Neural cell (in vitro differentiated cells): ENCODE data around the gene BHLHE23. TPM values are rescaled to one million over a fixed set of nuclear protein-coding genes. Genes with fewer than 3 reads are reported as not detected.

Experiments
- H2AFZ ChIP-seq: fragments of 200-600, 300-800 bp; sonication (generic), shearing (Covaris generic); 2 replicates; pipeline ENCODE4 v1.6.0; 2014; ENCODE audit warnings: low read depth, mild to moderate bottlenecking, antibody characterized with exemption, low read length, moderate library complexity
- H3F3A ChIP-seq: fragments of 200-600 bp; shearing (Covaris generic); 2 replicates; pipeline ENCODE4 v1.6.1; 2016; ENCODE audit warnings: mild to moderate bottlenecking, moderate library complexity, mixed read lengths, antibody characterized with exemption, low read length; ENCODE audit not compliant: insufficient read depth, poor library complexity, severe bottlenecking
- H3K27ac ChIP-seq: fragments of 200-600, 300-800 bp; sonication (generic), shearing (Covaris generic); 2 replicates; pipeline ENCODE4 v1.5.1; 2014; ENCODE audit warnings: mild to moderate bottlenecking, low read length, moderate library complexity
- H3K27me3 ChIP-seq: fragments of 300-800, 200-600 bp; sonication (generic), shearing (Covaris generic); 2 replicates; pipeline ENCODE4 v1.6.0; 2014; ENCODE audit warnings: mild to moderate bottlenecking, low read depth, low read length, moderate library complexity; ENCODE audit not compliant: insufficient read depth
- H3K36me3 ChIP-seq: fragments of 300-800, 200-600 bp; sonication (generic), shearing (Covaris generic); 2 replicates; pipeline ENCODE4 v1.5.1; 2014; ENCODE audit warnings: mild to moderate bottlenecking, antibody characterized with exemption, low read length, moderate library complexity; ENCODE audit not compliant: insufficient read depth
- H3K4me2 ChIP-seq: fragments of 300-800, 200-600 bp; sonication (generic), shearing (Covaris generic); 2 replicates; pipeline ENCODE4 v1.6.0; 2014; ENCODE audit warnings: mild to moderate bottlenecking, low read length
- H3K4me3 ChIP-seq: fragments of 300-800, 200-600 bp; sonication (generic), shearing (Covaris generic); 2 replicates; pipeline ENCODE4 v1.5.1; 2014; ENCODE audit warnings: mild to moderate bottlenecking, low read length, moderate library complexity
- H3K79me2 ChIP-seq: fragments of 200-600 bp; shearing (Covaris generic); replicated peaks from 2 replicates; pipeline ENCODE4 v1.6.0; 2014; ENCODE audit warnings: mild to moderate bottlenecking, low read length, moderate library complexity; ENCODE audit not compliant: insufficient read depth
- H3K9ac ChIP-seq: fragments of 300-800, 200-600 bp; sonication (generic), shearing (Covaris generic); 2 replicates; pipeline ENCODE4 v1.6.1; 2016; ENCODE audit warnings: mild to moderate bottlenecking, low read length, mixed read lengths
- H3K9me2 ChIP-seq: fragments of 200-600 bp; shearing (Covaris generic); 2 replicates; pipeline ENCODE4 v1.6.1; 2016; ENCODE audit warnings: mild to moderate bottlenecking, low read length, mixed read lengths; ENCODE audit not compliant: insufficient read depth
- H3K9me3 ChIP-seq: fragments of 200-600, 300-800 bp; sonication (generic), shearing (Covaris generic); 2 replicates; pipeline ENCODE4 v1.6.1; 2016; ENCODE audit warnings: mild to moderate bottlenecking, mixed run types, low read length, moderate library complexity, mixed read lengths
- H4K20me1 ChIP-seq: fragments of 200-600 bp; shearing (Covaris generic); 2 replicates; pipeline ENCODE4 v1.6.1; 2016; ENCODE audit warnings: mild to moderate bottlenecking, mixed run types; ENCODE audit not compliant: insufficient read depth
- EP300 ChIP-seq: fragments of 450-650 bp; conservative IDR thresholded peaks from 2 replicates; pipeline ENCODE4 v1.6.1; 2014; ENCODE audit warnings: antibody characterized with exemption, mild to moderate bottlenecking, moderate library complexity; ENCODE audit not compliant: poor library complexity, severe bottlenecking
- EZH2 ChIP-seq: fragments of 200-600, 300-800 bp; shearing (Covaris generic), sonication (generic); IDR thresholded peaks from 2 replicates; pipeline ENCODE4 v1.6.1; 2014; ENCODE audit warnings: antibody characterized with exemption, low read length, borderline replicate concordance, mild to moderate bottlenecking; ENCODE audit not compliant: insufficient read depth, poor library complexity, severe bottlenecking
- MXI1 ChIP-seq: fragments of 450-650 bp; conservative IDR thresholded peaks from 2 replicates; pipeline ENCODE4 v1.6.1; 2014; ENCODE audit warnings: antibody characterized with exemption, mild to moderate bottlenecking; ENCODE audit not compliant: poor library complexity, severe bottlenecking
- POLR2AphosphoS5 ChIP-seq: IDR thresholded peaks from 2 replicates; pipeline ENCODE4 v1.6.1; 2012
- RAD21 ChIP-seq: fragments of 450-650 bp; conservative IDR thresholded peaks from 2 replicates; pipeline ENCODE4 v1.6.1; 2014; ENCODE audit warnings: antibody characterized with exemption, mild to moderate bottlenecking, moderate library complexity
- SMC3 ChIP-seq: fragments of 450-650 bp; conservative IDR thresholded peaks from 2 replicates; pipeline ENCODE4 v1.6.1; 2014; ENCODE audit warnings: antibody characterized with exemption, mild to moderate bottlenecking, moderate library complexity; ENCODE audit not compliant: poor library complexity
- TAF1 ChIP-seq: IDR thresholded peaks from 2 replicates; pipeline ENCODE4 v1.6.1; 2012; ENCODE audit warnings: low read depth
- polyA plus RNA-seq: library from polyadenylated mRNA; depleted of rRNA; stranded (reverse); fragments of >200 nt; gene quantifications from 2 replicates; pipeline ENCODE4 v1.2.3, GENCODE V29; 2014
- TF ChIP-seq, protein P1 (sequence below): fragments of 450-650 bp; IDR thresholded peaks from 2 replicates; pipeline ENCODE4 v1.5.1; 2014; ENCODE audit warnings: antibody characterized with exemption, mild to moderate bottlenecking, moderate library complexity; ENCODE audit not compliant: poor library complexity, severe bottlenecking
- TF ChIP-seq, protein P2 (sequence below): IDR thresholded peaks from 2 replicates; pipeline ENCODE4 v1.6.1; 2012; ENCODE audit warnings: borderline replicate concordance

The BHLHE23 gene
- polyA plus RNA-seq, 1 donor from 2014 or later: not detected

DNA sequence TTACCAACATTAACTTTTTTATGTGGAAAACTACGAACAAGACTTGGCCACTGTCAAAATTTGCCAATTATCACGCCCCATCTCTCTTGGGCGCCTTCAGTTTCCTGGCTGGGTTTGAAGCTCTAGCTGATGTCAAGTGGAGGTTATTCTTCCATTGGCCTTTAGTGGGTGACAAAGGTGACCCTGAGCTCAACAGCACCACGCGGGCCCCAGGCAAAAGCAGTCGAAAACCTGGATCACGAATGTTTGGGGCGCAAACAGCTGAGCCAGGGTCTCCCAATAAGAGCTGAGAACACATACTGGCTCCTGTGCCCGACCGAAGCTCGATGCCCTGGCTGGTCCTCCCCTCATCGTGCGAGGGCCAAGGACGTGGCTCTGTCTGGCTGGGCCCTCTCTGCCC lies 27.5 kb downstream of the BHLHE23 start:
- Histone ChIP-seq H3K79me2 (no peaks in the 10 kb centered on the region), H3K4me3 (no peak overlapping the region), H3K9me2 (no peaks in the 10 kb centered on the region), H2AFZ (no peak overlapping the region), H3K27ac (no peak overlapping the region), H4K20me1 (no peaks in the 10 kb centered on the region), H3K9ac (no peak overlapping the region), H3K36me3 (no peaks in the 10 kb centered on the region), H3K27me3 (peaks cover 4% of the 10 kb centered on the region), H3K4me2 (no peak overlapping the region), H3F3A (no peaks in the 10 kb centered on the region), H3K9me3 (no peaks in the 10 kb centered on the region)
- TF ChIP-seq POLR2AphosphoS5 (no peak), MXI1 (no peak), EZH2 (no peak), TAF1 (no peak)
- TF ChIP-seq, protein P1, sequence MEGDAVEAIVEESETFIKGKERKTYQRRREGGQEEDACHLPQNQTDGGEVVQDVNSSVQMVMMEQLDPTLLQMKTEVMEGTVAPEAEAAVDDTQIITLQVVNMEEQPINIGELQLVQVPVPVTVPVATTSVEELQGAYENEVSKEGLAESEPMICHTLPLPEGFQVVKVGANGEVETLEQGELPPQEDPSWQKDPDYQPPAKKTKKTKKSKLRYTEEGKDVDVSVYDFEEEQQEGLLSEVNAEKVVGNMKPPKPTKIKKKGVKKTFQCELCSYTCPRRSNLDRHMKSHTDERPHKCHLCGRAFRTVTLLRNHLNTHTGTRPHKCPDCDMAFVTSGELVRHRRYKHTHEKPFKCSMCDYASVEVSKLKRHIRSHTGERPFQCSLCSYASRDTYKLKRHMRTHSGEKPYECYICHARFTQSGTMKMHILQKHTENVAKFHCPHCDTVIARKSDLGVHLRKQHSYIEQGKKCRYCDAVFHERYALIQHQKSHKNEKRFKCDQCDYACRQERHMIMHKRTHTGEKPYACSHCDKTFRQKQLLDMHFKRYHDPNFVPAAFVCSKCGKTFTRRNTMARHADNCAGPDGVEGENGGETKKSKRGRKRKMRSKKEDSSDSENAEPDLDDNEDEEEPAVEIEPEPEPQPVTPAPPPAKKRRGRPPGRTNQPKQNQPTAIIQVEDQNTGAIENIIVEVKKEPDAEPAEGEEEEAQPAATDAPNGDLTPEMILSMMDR: no peak

- no peaks in the 10 kb centered on the region for H3K36me3 ChIP-seq
- H3K4me2 ChIP-seq: no peak overlapping the region
- no peaks in the 10 kb centered on the region for H3K79me2 ChIP-seq
- H3K27me3 ChIP-seq: peaks cover 11% of the 10 kb centered on the region
- TF ChIP-seq TAF1 (no peak), RAD21 (no peak), EZH2 (no peak), SMC3 (no peak), EP300 (no peak), MXI1 (no peak), POLR2AphosphoS5 (no peak)
- TF ChIP-seq, protein P2, sequence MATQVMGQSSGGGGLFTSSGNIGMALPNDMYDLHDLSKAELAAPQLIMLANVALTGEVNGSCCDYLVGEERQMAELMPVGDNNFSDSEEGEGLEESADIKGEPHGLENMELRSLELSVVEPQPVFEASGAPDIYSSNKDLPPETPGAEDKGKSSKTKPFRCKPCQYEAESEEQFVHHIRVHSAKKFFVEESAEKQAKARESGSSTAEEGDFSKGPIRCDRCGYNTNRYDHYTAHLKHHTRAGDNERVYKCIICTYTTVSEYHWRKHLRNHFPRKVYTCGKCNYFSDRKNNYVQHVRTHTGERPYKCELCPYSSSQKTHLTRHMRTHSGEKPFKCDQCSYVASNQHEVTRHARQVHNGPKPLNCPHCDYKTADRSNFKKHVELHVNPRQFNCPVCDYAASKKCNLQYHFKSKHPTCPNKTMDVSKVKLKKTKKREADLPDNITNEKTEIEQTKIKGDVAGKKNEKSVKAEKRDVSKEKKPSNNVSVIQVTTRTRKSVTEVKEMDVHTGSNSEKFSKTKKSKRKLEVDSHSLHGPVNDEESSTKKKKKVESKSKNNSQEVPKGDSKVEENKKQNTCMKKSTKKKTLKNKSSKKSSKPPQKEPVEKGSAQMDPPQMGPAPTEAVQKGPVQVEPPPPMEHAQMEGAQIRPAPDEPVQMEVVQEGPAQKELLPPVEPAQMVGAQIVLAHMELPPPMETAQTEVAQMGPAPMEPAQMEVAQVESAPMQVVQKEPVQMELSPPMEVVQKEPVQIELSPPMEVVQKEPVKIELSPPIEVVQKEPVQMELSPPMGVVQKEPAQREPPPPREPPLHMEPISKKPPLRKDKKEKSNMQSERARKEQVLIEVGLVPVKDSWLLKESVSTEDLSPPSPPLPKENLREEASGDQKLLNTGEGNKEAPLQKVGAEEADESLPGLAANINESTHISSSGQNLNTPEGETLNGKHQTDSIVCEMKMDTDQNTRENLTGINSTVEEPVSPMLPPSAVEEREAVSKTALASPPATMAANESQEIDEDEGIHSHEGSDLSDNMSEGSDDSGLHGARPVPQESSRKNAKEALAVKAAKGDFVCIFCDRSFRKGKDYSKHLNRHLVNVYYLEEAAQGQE: no peak
- TF ChIP-seq, protein P1: no peak
- no peak overlapping the region for H2AFZ ChIP-seq
- H4K20me1 ChIP-seq: no peaks in the 10 kb centered on the region
- no peaks in the 10 kb centered on the region for H3K9me3 ChIP-seq
- H3F3A ChIP-seq: no peaks in the 10 kb centered on the region
- H3K9me2 ChIP-seq: no peaks in the 10 kb centered on the region
- no peak overlapping the region for H3K4me3 ChIP-seq
- no peak overlapping the region for H3K27ac ChIP-seq
- H3K9ac ChIP-seq: no peak overlapping the region
These were observed 28.2 kb downstream of the BHLHE23 start for GRCh38 chr20:62978561-62978943.
